ENCODE data around the gene TRABD2B. TPM values are rescaled to one million over a fixed set of nuclear protein-coding genes. Genes with fewer than 3 reads are reported as not detected.

TRABD2B gene
- polyA plus RNA-seq, 6 donors from 2014 or later = not detected

GRCh38 chr1:47711848-47712492 is 285.2 kb downstream of the TRABD2B start:
- ATAC-seq (ENCODE audit: low read depth in 2 of 2) (no peak), DNase-seq (no peak)
- no peak overlapping the region for H3K4me3 Mint-ChIP-seq
- no peak overlapping the region for H3K27ac Mint-ChIP-seq
- peaks cover 7 to 16% (median 10%) of the 10 kb centered on the region in 3 donors for H3K4me1 Mint-ChIP-seq
- H3K27me3 Mint-ChIP-seq = peaks cover 58 to 90% (median 75%) of the 10 kb centered on the region in 3 donors
- peaks cover 0 to 2% (median 0%) of the 10 kb centered on the region in 7 donors for H3K9me3 Mint-ChIP-seq
- no peaks in the 10 kb centered on the region for H3K36me3 Mint-ChIP-seq

GRCh38 chr1:47711184-47711847 is 285.9 kb downstream of the TRABD2B start:
- H3K9me3 Mint-ChIP-seq = peaks cover 0 to 2% (median 0%) of the 10 kb centered on the region in 7 donors
- H3K27ac Mint-ChIP-seq = no peak overlapping the region
- DNase-seq (no peak), ATAC-seq (ENCODE audit: low read depth in 2 of 2) (no peak)
- peak overlapping the region in 4 of 8 donors; percentile 16 to 83 (median 52) for H3K4me3 Mint-ChIP-seq
- H3K27me3 Mint-ChIP-seq = peaks cover 54 to 84% (median 69%) of the 10 kb centered on the region in 3 donors
- no peaks in the 10 kb centered on the region for H3K36me3 Mint-ChIP-seq
- H3K4me1 Mint-ChIP-seq = peaks cover 7 to 16% (median 10%) of the 10 kb centered on the region in 3 donors

Other genes with a start within 250 kb of the TRABD2B start
- gene SLC5A9, start 225.3 kb upstream of the TRABD2B start, polyA plus RNA-seq (ENCODE audit: low read depth in 6 of 6) = 1 to 10 TPM in 2 of 6 donors, under 1 TPM in 2, not detected in 2; 0.77 to 1.5 (median 1.0) TPM